Stimulated activated CD8-positive, alpha-beta memory T cell treated with anti-CD3 and anti-CD28 coated beads, Interleukin-7, amount 100 ng/mL, for 1 hour (primary cell): Measurements from ENCODE around the gene ATAD1.
"Not testable (repeated sequence)": the region's sequence is repeated elsewhere in the genome, so short reads cannot be mapped to it uniquely, and the experiment has no call there.

Source experiments
- DNase-seq, 2 donors: peaks; one replicate each; pipeline ENCODE4 v3.0.0-alpha.2; 2020; ENCODE audit warnings: low read depth in 2 of 2

ATAD1 gene

DNA sequence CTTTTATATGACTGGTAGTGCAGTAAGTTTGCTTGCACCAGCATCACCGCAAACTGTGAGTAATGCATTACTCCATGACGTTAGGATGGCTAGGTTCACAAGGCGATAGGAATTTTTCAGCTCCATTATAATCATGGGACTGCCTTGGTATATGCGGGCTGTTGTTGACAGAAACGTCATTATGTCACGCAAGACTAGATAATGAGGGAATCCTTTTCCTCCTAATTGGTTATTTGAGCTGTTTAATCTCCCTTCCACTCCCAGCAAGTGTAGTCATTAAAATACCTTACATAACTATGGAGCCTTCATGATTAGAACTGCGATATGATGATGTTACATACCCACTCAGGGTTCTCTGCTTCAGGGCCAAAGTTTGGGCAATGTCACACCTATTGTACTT lies 28.0 kb upstream of the ATAD1 start:
- DNase-seq, result no peak

DNA sequence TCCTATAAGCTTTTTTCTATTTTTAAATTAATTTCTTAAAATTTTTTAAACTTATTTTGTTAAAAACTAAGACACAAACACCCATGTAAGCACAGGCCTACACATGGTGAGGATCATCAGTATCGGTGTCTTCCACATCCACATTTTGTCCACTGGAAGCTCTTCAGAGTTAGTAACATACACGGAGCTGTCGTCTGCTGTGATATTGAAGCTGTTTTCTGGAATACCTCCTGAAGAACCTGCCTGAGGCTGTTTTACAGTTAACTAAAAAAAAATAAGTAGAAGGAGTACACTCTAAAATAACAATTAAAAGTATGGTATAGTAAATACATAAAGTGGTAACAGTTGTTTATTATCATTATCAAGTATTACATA lies 27.6 kb upstream of the ATAD1 start:
- no peak for DNase-seq

DNA sequence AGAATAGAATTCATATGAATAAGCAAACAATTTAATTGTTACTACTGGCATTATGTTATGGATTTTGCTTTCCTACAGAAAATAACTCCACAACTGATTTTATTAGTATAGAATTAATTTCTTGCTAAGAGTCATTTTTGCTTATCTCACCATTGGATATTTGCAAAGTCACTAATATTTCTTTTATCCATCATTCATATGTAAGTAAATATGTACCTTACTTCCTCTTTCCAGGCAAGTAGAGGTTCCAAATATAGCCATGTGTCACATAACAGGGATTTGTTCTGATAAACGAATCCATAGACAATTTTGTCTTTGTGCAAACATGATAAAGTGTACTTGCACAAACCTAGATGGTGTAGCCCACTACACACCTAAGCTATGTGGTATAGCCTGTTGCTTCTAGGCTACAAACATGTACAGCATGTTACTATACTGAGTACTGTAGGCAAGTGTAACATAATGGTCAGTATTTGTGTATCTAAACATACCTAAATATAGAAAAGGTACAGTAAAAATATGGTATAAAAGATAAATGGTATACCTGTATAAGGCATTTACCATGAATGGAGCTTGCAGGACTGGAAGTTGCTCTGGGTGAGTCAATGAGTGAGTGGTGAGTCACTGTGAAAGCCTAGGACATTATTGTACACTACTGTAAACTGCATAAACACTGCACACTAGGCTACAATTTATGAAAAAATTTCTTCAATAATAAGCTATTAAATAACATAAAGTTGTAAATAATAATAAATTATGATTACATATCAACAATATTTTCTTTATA lies 27.0 kb upstream of the ATAD1 start:
- DNase-seq, result no peak

DNA sequence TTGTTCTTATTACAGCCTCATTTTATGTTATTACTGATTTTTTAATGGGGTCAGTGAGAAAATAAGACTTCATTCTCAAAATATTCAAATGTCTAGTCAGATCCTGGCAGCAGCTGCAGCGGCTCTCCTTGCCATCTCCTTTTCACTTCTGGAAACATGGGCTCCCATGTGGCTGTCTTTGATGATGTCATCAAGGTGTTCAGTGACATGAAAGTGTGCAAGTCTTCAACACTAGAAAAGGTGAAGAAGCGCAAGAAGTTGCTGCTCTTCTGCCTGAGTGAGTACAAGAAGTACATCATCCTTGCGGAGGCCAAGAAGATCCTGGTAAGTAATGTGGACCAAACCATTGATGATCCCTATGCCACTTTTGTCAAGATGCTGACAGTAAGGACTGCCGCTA lies 25.7 kb upstream of the ATAD1 start:
- DNase-seq, result no peak

DNA sequence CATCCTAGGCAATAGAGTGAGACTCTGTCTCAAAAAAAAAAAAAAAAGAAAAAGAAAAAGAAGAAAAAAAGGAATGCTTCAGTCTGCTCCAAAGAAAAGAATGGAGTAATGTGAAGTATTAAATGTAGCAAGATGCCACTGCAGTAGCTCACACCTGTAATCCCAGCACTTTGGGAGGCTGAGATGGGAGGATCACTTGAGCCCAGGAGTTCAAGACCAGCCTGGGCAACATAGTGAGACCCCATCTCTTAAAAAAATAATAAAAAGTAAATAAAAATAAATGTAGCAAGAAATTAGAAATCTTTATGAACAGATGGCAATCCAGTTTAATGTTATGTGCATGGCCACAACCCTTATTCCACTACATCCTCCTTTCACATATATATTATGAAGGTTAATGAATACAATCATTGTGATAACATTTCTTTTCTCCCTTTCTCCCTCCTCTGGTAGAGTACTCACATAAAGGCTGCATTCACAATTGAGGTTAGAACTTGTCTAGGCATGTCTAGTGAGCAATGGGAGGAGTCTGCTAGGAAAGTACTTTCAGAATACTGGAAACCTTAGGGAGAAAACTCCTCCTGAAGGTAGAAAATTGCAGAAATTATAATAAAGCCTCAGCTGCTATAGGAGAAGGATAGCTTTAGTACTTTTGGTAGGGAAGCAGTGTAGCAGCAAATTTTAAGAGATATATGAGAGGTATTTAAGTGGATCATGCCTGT lies 24.9 kb upstream of the ATAD1 start:
- DNase-seq, result no peak

DNA sequence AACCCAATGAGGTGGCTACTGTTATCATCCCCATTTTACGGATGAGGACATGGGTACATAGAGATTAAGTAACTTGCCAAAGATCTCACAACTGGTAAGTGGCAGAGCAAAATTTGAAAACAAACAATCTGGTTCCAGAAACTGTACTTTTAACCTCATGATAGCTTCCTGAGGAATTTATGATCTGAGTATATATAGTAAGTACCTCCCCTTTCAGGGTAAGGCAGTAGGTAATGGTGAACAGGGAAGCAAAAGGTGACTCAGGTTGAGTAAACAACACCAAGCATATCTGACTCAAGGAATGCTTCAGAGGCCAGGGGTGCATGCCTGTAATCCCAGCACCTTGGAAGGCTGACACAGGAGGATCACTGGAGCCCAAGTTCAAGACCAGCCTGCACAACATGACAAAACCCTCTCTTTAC lies 24.2 kb upstream of the ATAD1 start:
- no peak for DNase-seq

DNA sequence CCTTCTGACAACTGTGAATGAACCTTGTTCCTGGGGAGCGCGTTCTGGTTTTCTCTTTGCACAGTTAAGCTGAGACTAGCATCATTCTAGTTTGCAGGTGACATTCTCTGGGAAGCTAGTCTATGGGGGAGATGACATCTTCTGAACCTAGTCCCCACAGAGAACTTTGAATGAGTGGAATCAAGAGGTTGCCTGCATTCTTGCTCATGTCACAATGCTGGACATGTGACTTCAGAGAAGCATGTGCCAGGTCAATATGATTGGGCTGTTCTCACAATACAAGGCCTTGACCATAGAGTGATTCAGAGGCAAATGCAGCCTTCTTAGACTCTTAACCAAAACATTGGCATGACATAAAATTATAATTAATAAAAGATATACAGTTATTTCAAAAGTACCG lies 23.2 kb upstream of the ATAD1 start:
- no peak for DNase-seq

DNA sequence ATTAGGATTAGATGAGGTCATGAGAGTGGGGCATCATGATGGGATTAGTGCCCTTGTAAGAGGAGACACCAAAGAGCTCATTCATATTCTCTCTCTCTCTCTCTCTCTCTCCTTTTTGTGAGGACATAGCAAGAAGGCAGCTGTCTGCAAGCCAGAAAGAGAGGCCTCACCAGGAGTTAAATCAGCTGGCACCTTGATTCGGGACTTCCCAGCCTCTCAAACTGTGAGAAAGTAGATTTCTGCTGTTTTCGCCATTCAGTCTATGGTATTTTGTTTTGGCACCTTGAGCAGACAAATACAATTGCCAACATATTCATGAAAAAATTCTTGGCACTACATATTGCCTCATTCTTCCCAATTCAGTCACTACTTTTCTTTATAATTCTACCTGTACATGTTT lies 20.6 kb upstream of the ATAD1 start:
- DNase-seq, result no peak

DNA sequence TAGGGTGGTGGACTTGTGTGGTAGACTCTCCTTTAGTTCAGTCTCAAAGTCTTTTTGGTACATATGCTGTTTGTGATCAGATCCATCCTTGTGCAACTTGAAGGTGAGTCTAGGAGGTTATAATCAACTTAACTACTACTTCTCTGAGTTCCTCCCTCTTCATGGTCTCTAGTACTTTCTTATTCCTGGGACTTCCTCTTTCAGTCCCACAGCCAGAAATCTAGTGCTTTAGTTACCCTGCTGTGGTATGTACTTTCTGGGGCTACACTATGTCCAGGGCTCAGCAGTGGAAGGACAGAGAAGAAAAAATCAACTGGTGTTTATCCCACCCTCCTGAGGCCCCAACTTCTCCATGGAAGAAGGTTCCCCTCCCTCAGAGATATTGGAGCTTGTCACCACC lies 19.4 kb upstream of the ATAD1 start:
- DNase-seq, result no peak

DNA sequence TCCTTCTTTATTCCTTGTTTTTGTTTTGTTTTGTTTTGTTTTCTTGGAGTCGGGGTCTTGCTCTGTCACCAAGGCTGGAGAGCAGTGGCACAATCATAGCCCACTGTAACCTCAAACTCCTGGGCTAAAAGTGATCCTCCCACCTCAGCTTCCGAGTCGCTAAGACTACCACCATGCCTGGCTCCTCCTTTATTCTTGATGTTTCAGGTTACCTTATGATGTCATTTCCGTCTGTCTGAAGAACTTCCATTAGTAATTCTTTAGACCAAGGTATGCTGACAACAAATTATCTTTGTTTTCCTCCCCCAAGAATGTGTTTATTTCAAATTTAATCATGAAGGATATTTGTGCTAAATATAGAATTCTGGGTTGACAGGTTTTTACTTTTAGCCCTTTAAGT lies 18.1 kb upstream of the ATAD1 start:
- no peak for DNase-seq

DNA sequence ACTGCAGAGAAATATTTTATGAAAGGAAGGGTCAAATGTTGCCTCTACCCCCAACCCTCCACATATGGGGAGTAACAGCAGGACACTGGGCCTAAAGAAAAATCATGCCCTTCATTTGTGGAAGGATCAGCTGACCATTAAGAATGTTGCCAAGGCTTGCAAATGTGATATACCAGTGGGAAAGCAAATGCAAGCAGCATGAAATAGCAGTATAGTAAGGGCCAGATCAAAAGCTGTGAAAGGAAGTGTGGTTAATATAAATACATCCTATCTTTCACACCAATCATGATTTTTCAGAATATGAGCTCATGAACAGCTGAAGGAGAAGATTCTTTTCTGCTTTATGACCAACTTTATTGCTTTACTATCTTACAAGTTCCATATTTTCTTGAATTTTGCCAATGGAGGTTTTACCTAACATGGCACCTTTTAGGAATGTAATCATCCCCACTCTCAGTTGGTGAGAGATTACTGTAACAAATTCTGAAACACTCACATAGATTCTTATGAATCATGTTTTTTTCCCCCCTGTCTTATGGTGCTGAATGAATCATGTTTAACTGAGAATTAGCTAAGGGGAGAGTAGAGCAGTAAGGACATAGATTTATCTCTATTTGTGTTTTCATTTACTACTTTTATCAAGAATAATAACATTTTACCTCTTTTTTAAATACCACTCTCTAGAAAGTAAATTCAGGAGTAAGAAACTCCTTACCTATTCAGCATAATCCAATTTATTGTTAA lies 12.1 kb upstream of the ATAD1 start:
- DNase-seq, result no peak

DNA sequence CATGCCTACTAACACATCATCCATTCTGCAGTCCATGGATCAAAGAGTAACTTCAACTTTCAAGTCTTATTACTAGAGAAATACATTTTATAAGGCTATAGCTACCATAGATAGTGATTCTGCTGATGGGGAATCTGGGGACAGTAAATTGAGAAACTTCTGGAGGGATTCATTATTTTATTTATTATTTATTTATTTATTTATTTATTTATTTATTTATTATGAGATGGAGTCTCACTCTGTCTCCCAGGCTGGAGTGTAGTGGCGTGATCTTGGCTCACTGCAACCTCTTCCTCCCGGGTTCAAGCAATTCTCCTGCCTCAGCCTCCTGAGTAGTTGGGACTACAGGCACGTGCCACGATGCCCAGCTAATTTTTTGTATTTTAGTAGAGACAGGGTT lies 11.0 kb upstream of the ATAD1 start:
- DNase-seq, result not testable (repeated sequence)

DNA sequence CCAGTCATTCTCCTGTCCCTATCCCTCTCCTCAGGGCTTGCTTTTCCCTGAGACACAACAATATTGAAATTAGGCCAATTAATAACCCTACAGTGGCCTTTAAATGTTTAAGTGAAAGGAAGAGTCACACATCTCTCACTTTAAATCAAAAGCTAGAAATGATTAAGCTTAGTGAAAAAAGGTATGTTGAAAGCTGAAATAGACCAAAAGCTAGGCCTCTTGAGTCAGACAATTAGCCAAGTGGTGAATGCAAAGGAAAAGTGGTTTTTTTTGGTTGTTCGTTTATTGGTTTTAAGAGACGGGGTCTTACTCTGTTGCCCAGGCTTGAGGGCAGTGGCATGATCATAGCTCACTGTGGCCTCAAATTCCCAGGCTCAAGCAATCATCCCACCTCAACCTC lies 9.7 kb upstream of the ATAD1 start:
- DNase-seq, result no peak

DNA sequence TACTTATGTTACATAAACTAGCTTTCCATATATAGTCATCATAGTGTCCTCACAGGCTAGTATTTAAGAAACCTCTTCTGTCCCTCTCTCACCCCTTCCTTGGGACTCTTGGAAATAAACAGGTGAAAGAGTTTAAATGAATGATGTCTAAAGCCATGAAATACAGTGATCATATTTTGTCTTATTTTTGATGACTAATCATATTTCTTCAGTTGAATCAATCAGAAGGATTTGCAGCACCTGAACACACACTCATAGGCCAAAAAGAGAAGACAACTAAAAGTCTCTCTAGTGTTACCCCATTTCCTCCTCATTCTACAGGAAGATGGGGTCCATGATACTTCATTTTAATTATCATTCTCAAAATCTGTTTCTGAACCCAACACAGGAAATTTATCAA lies 8.6 kb upstream of the ATAD1 start:
- DNase-seq, result no peak

DNA sequence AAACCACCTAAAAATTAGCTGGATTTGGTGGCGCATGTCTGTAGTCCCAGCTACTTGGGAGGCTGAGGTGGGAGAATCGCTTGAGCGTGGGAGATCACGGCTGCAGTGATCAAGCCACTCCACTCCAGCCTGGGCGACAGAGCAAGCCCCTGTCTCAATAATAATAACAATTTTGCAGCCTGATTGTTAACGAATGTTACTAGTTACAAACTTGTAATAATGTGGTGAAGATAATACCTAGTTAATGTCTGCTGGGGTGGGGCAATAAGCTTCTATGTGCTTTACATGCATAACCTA lies 1.2 kb upstream of the ATAD1 start:
- DNase-seq, result no peak

DNA sequence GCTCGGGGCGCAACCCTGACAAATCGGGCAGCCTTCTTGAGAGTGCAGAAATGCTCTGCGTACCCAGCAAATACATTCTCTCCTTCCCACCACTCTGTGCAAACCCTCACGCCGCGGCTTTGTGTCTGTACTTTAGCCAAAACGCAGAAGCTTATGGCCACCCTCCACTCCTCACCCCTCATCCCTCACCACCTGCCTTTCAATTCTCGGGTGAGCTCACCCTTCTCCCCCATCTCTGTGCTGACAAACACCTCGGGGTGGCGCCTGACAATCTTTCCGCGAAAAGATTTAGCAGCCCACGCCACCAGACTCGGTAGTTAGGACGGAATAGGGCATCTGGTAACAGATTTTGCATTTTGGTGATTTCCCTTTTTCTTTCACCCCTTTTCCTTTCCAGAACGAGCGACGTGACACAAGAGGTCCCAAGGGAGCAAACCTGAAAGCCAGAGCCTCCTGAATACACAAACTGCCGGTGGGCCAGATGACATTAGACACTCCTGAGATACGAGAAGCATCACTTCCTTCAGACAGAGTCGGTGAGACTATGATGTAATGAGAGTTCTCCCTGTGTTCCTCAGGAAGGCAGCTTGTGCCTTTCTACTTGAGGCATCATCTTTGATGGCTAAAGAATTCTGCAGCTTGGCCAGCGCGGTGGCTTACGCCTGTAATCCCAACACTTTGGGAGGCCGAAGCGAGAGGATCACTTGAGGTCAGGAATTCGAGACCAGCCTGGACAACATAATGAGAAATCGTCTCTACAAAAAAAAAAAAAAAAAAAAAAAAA lies 671 bp upstream of the ATAD1 start:
- DNase-seq, result peak; percentile 21 to 48

DNA sequence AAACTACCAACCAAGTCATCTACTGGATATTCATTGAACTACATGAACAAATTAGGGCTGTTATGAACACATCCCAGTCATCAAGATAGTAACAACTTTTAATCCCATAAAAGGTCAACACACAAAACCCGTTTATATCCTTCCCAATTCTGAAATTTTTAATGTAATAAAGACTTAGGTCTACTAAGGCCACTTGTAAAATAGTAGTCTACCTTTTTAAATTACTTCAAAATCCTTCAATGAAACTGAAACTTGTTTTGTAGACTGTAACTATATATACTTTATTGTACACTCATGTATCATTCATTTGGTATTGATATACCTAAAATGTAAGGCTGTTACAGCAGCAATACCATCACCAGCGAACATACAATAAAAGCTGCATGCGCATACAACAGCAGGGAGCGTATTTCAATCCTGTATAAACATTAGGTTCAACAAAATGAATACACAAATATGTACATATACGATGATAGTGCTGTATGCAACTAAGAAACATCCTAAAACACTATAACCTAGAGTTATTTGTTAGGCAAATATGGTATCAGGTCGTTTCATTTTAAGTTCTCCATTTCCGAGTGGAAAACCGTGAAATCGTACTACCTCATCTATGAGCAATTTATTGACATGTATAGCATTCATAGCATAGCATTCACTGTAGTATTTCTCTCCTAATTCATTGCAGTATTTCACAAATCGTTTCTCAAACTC lies 973 bp downstream of the ATAD1 start:
- DNase-seq, result no peak

DNA sequence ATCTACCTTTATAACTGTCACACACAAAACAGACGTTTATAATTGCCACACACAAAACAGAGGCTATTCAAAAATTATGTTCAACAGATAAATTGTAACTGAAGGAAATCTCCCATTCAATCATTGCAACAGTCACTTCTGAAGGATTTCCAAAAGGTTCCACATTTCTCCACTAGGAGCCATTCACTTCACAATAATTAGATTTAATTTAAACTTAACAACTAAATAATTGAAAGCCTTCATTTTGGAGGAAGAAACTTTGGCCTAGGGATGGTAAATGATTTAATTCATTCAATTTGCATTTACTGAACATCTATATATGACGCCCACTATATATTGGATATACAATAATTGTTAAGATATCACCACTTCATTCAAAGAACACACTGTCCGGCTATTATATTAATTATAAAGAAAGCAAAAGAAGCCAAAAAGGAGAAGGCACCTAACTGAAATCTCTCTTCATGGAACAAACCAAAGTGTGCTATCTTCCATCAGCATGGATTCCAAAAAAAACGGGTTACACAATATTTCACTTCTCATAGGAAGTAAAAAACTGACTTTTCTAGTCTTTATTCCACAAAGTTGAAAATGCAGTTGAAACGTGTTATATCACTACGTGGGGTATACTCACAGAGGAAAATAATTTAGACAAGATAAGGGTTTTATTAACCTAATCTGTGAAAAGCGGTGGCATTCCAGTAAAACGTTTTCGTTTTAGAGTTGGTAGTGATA lies 1.7 kb downstream of the ATAD1 start:
- no peak for DNase-seq

DNA sequence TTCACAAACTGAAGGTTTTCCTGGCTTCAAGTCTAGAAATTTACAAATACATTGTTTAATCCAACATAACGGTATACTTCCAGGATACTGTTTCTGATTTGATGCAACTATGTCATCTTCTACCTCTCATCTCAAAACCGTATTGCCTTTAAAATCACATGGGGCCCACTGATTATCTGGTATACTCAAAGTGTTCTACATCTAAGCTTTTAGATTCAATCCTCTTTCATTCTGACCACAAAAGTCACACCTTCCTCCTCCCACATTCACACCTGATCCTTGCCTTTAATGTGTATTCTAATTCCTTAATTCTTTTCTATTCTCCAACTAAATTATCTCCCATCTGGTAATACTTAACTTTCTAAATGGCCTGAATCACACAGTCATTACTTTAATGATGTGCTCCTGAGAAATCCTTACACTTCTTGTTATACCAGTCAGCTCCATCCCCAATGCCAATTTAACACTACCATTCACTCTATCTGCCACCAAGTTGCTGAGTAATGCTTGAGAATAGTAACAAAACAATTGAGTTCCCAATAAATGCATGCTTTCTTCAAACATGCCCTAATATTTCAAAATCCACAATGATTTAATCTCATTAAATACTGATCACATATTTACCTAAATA lies 13.0 kb downstream of the ATAD1 start:
- no peak for DNase-seq

DNA sequence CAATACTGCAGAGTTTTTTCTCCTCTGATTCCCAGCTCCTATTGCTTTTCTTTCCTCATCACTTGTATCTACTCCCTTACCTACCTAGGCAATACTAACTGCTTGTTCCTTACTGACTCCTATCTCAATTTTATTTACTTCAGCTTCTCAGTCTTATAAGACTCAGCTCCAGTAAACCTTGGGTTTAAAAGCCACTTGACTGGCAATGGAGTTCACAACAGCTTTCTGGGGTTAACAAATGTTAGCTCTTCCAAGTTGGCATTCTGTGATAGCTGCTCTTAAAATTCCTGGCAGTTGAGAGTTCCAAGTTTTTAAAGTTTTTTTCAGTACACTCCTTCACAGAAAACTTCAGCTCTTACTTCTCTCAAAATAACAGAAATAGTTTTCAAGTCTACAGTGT lies 14.2 kb downstream of the ATAD1 start:
- DNase-seq, result no peak

DNA sequence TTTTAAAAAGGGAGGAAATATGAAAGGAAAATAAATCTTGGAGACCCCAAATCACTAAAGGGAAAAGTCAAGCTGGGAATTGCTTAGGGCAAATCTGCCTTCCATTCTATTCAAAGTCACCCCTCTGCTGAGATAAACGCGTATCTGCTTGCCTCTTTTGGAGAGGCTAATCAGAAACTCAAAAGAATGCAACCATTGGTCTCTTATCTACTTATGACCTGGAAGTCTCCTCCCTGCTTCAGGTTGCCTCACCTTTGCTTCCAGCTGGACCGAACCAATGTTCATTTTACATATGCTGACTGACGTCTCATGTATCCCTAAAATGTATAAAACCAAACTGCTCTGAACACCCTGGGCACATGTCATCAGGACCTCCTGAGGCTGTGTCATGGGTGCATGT lies 14.7 kb downstream of the ATAD1 start:
- no peak for DNase-seq
